CD4-positive, CD25-positive, alpha-beta regulatory T cell (primary cell): ENCODE data around the gene SPTB. TPM values are rescaled to one million over a fixed set of nuclear protein-coding genes. Genes with fewer than 3 reads are reported as not detected.

Experiments used
- ATAC-seq, 2 donors: fragments of 150-1000 bp; cut with Tn5 transposase; one replicate each; pipeline ENCODE4 v1.10.0; 2021; ENCODE audit warnings: low read depth in 2 of 2, moderate number of reproducible peaks in 2 of 2, moderate library complexity in 1 of 2
- DNase-seq, 3 donors: peaks; one replicate each; pipeline versions ENCODE4 v3.0.0 to v3.0.0-alpha.2; 2012 to 2022; ENCODE audit warnings: mixed read lengths in 1 of 3
- H3K27ac ChIP-seq: one replicate; pipeline ENCODE4 v1.7.0; 2013; ENCODE audit warnings: mild to moderate bottlenecking, low read length; ENCODE audit not compliant: insufficient read depth, poor library complexity, severe bottlenecking
- H3K27me3 ChIP-seq: one replicate; pipeline ENCODE4 v1.7.0; 2013; ENCODE audit warnings: low read length; ENCODE audit not compliant: control insufficient read depth, insufficient read depth
- H3K36me3 ChIP-seq: one replicate; pipeline ENCODE4 v1.7.0; 2013; ENCODE audit warnings: mild to moderate bottlenecking, low read length, moderate library complexity; ENCODE audit not compliant: control insufficient read depth, insufficient read depth
- H3K4me1 ChIP-seq: 2 replicates; pipeline ENCODE4 v1.7.0; 2013; ENCODE audit warnings: mild to moderate bottlenecking, low read length; ENCODE audit not compliant: insufficient read depth, control insufficient read depth, poor library complexity, severe bottlenecking
- H3K4me3 ChIP-seq: one replicate; pipeline ENCODE4 v1.7.0; 2013; ENCODE audit warnings: low read depth, mild to moderate bottlenecking, low read length, moderate library complexity
- H3K9me3 ChIP-seq, 2 experiments: 1 replicate in 1 of 2; 2 replicates in 1 of 2; pipeline ENCODE4 v1.7.0; 2013; ENCODE audit warnings: low read length in 2 of 2, mild to moderate bottlenecking in 1 of 2, moderate library complexity in 1 of 2; ENCODE audit not compliant: control insufficient read depth in 2 of 2
- H3K27ac Mint-ChIP-seq, 3 donors: one replicate each; pipeline ENCODE4 v1.8.0; 2020 to 2022; ENCODE audit warnings: mild to moderate bottlenecking in 3 of 3, mixed read lengths in 3 of 3, moderate library complexity in 2 of 3
- H3K27me3 Mint-ChIP-seq: one replicate; pipeline ENCODE4 v1.8.0; 2022; ENCODE audit warnings: mild to moderate bottlenecking, mixed read lengths
- H3K36me3 Mint-ChIP-seq: one replicate; pipeline ENCODE4 v1.8.0; 2020; ENCODE audit warnings: mixed read lengths
- H3K4me1 Mint-ChIP-seq, 4 donors: one replicate each; pipeline ENCODE4 v1.8.0; 2020 to 2022; ENCODE audit warnings: mixed read lengths in 4 of 4, mild to moderate bottlenecking in 1 of 4
- H3K4me3 Mint-ChIP-seq, 4 donors: one replicate each; pipeline ENCODE4 v1.8.0; 2020 to 2022; ENCODE audit warnings: mild to moderate bottlenecking in 4 of 4, mixed read lengths in 4 of 4, moderate library complexity in 3 of 4
- H3K9me3 Mint-ChIP-seq, 7 donors: one replicate each; pipeline ENCODE4 v1.8.0; 2020 to 2022; ENCODE audit warnings: mixed read lengths in 7 of 7, mild to moderate bottlenecking in 3 of 7, moderate library complexity in 2 of 7
- polyA plus RNA-seq, 4 donors: library from polyadenylated mRNA; unstranded; fragments of 300-500 nt; fragmentation: Illumina TruSeq; gene quantifications; one replicate each; pipeline ENCODE4 v1.2.3, GENCODE V29; 2021
- total RNA-seq: library from RNA; stranded (reverse); gene quantifications from one replicate; pipeline ENCODE4 v1.2.3, GENCODE V29; 2022

Gene SPTB
- total and polyA plus RNA-seq, 5 donors from 2014 or later, result 0.11 to 0.91 (median 0.24) TPM; not detected in 1

GRCh38 chr14:64773046-64773445 is 106.7 kb downstream of the SPTB start:
- Histone ChIP-seq H3K27ac (no peak overlapping the region), H3K27me3 (no peaks in the 10 kb centered on the region), H3K36me3 (no peaks in the 10 kb centered on the region), H3K4me1 (peaks cover 12% of the 10 kb centered on the region), H3K4me3 (no peak overlapping the region), H3K9me3 (no peaks in the 10 kb centered on the region)
- no peak overlapping the region for H3K27ac Mint-ChIP-seq
- H3K4me1 Mint-ChIP-seq, result peaks cover 0 to 19% (median 4%) of the 10 kb centered on the region in 4 donors
- H3K4me3 Mint-ChIP-seq, result no peak overlapping the region
- H3K36me3 Mint-ChIP-seq, result no peaks in the 10 kb centered on the region
- no peak for ATAC-seq
- H3K9me3 Mint-ChIP-seq, result no peaks in the 10 kb centered on the region
- DNase-seq, result no peak
- H3K27me3 Mint-ChIP-seq, result no peaks in the 10 kb centered on the region

GRCh38 chr14:64772397-64772950 is 107.2 kb downstream of the SPTB start:
- DNase-seq (no peak), ATAC-seq (no peak)
- H3K36me3 Mint-ChIP-seq, result no peaks in the 10 kb centered on the region

GRCh38 chr14:64771161-64771560 is 108.5 kb downstream of the SPTB start:
- ATAC-seq (no peak), DNase-seq (peak in 1 of 3 donors; percentile 24)
- H3K27me3 Mint-ChIP-seq, result no peaks in the 10 kb centered on the region
- H3K4me3 Mint-ChIP-seq, result no peak overlapping the region
- no peak overlapping the region for H3K27ac ChIP-seq
- H3K4me1 Mint-ChIP-seq, result peaks cover 0 to 22% (median 4%) of the 10 kb centered on the region in 4 donors
- H3K9me3 ChIP-seq, result no peaks in the 10 kb centered on the region
- H3K27me3 ChIP-seq, result no peaks in the 10 kb centered on the region
- peaks cover 12% of the 10 kb centered on the region for H3K4me1 ChIP-seq
- no peaks in the 10 kb centered on the region for H3K36me3 ChIP-seq
- H3K36me3 Mint-ChIP-seq, result no peaks in the 10 kb centered on the region
- H3K9me3 Mint-ChIP-seq, result no peaks in the 10 kb centered on the region
- H3K27ac Mint-ChIP-seq, result peak overlapping the region in 2 of 3 donors; percentile 18 to 32
- no peak overlapping the region for H3K4me3 ChIP-seq

More at GRCh38 chr14:64772397-64772950, 107.2 kb downstream of the SPTB start:
- H3K4me1 Mint-ChIP-seq, result peaks cover 0 to 19% (median 4%) of the 10 kb centered on the region in 4 donors
- Histone ChIP-seq H3K4me1 (peaks cover 12% of the 10 kb centered on the region), H3K36me3 (no peaks in the 10 kb centered on the region), H3K27ac (no peak overlapping the region), H3K4me3 (no peak overlapping the region), H3K27me3 (no peaks in the 10 kb centered on the region), H3K9me3 (no peaks in the 10 kb centered on the region)
- no peaks in the 10 kb centered on the region for H3K9me3 Mint-ChIP-seq
- H3K27ac Mint-ChIP-seq, result no peak overlapping the region
- no peaks in the 10 kb centered on the region for H3K27me3 Mint-ChIP-seq
- H3K4me3 Mint-ChIP-seq, result no peak overlapping the region

GRCh38 chr14:64770751-64771150 is 109.0 kb downstream of the SPTB start:
- Mint-ChIP-seq H3K9me3 (no peaks in the 10 kb centered on the region), H3K4me1 (peaks cover 0 to 26% (median 6%) of the 10 kb centered on the region in 4 donors), H3K27ac (no peak overlapping the region), H3K27me3 (no peaks in the 10 kb centered on the region), H3K4me3 (no peak overlapping the region), H3K36me3 (no peaks in the 10 kb centered on the region)
- Histone ChIP-seq H3K27ac (no peak overlapping the region), H3K4me1 (peaks cover 12% of the 10 kb centered on the region), H3K9me3 (no peaks in the 10 kb centered on the region), H3K27me3 (no peaks in the 10 kb centered on the region), H3K36me3 (no peaks in the 10 kb centered on the region), H3K4me3 (no peak overlapping the region)
- DNase-seq (no peak), ATAC-seq (no peak)

GRCh38 chr14:64769096-64770020 is 110.3 kb downstream of the SPTB start:
- no peak overlapping the region for H3K4me3 Mint-ChIP-seq
- no peaks in the 10 kb centered on the region for H3K36me3 ChIP-seq
- H3K27ac Mint-ChIP-seq, result peak overlapping the region in 1 of 3 donors; percentile 26
- DNase-seq (no peak), ATAC-seq (no peak)
- no peak overlapping the region for H3K27ac ChIP-seq
- no peaks in the 10 kb centered on the region for H3K27me3 ChIP-seq
- H3K9me3 ChIP-seq, result no peaks in the 10 kb centered on the region
- H3K4me1 ChIP-seq, result peaks cover 16% of the 10 kb centered on the region
- H3K27me3 Mint-ChIP-seq, result peaks cover 2% of the 10 kb centered on the region
- no peaks in the 10 kb centered on the region for H3K36me3 Mint-ChIP-seq
- H3K4me1 Mint-ChIP-seq, result peaks cover 0 to 34% (median 8%) of the 10 kb centered on the region in 4 donors
- no peak overlapping the region for H3K4me3 ChIP-seq
- H3K9me3 Mint-ChIP-seq, result no peaks in the 10 kb centered on the region

GRCh38 chr14:64768401-64769095 is 111.2 kb downstream of the SPTB start:
- H3K4me3 ChIP-seq, result no peak overlapping the region
- no peaks in the 10 kb centered on the region for H3K36me3 ChIP-seq
- no peak overlapping the region for H3K27ac ChIP-seq
- no peak for DNase-seq
- peaks cover 18% of the 10 kb centered on the region for H3K4me1 ChIP-seq
- H3K27me3 ChIP-seq, result no peaks in the 10 kb centered on the region
- Mint-ChIP-seq H3K9me3 (no peaks in the 10 kb centered on the region), H3K27ac (no peak overlapping the region), H3K36me3 (no peaks in the 10 kb centered on the region), H3K4me3 (no peak overlapping the region), H3K4me1 (peaks cover 0 to 39% (median 8%) of the 10 kb centered on the region in 4 donors), H3K27me3 (peaks cover 5% of the 10 kb centered on the region)
- ATAC-seq, result no peak
- H3K9me3 ChIP-seq, result no peaks in the 10 kb centered on the region

- H3K36me3 Mint-ChIP-seq, result no peaks in the 10 kb centered on the region
- H3K27ac Mint-ChIP-seq, result no peak overlapping the region
- H3K4me3 ChIP-seq, result no peak overlapping the region
- no peak for ATAC-seq
- peaks cover 0 to 42% (median 8%) of the 10 kb centered on the region in 4 donors for H3K4me1 Mint-ChIP-seq
- no peak for DNase-seq
- H3K9me3 Mint-ChIP-seq, result no peaks in the 10 kb centered on the region
- H3K4me3 Mint-ChIP-seq, result peak overlapping the region in 1 of 4 donors; percentile 52
- no peak overlapping the region for H3K27ac ChIP-seq
- H3K27me3 Mint-ChIP-seq, result peaks cover 5% of the 10 kb centered on the region
- H3K27me3 ChIP-seq, result no peaks in the 10 kb centered on the region
- H3K4me1 ChIP-seq, result peaks cover 20% of the 10 kb centered on the region
- H3K9me3 ChIP-seq, result no peaks in the 10 kb centered on the region
- no peaks in the 10 kb centered on the region for H3K36me3 ChIP-seq
These were observed 112.3 kb downstream of the SPTB start for GRCh38 chr14:64767215-64767964.
